AG09319 (cell line): Measurements from ENCODE around the gene ODF2.
"Not testable (repeated sequence)": the region's sequence is repeated elsewhere in the genome, so short reads cannot be mapped to it uniquely, and the experiment has no call there.

Experiments
- DNase-seq: peaks from one replicate; pipeline ENCODE4 v3.0.0-alpha.2; 2010; ENCODE audit warnings: low read depth; ENCODE audit errors: extremely low read depth
- CTCF ChIP-seq: IDR thresholded peaks from 2 replicates; pipeline ENCODE4 v1.5.1; 2011; ENCODE audit warnings: low read depth, mild to moderate bottlenecking, inconsistent platforms, low read length, moderate library complexity

Gene ODF2

DNA sequence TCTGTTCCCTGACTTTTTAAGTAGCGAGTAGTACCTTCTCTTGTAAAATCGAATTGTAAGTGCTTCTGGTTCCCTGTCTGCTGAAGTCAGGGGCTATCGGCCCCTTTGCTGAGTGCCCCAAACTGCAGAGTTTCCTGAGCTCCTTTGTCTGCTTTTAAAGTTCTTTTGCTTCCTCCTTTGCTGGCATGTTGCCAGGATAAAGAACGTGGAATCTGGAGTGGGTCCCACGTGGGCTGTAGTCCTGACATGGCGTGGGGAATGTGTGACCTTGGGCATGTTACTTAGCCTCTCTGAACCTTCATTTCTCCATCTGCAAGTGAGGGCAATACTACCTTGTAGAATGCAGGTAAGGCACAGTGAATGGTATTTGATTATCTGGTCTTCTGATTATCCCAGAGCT lies 13.7 kb upstream of the ODF2 start:
- no peak for TF ChIP-seq CTCF
- DNase-seq = no peak

DNA sequence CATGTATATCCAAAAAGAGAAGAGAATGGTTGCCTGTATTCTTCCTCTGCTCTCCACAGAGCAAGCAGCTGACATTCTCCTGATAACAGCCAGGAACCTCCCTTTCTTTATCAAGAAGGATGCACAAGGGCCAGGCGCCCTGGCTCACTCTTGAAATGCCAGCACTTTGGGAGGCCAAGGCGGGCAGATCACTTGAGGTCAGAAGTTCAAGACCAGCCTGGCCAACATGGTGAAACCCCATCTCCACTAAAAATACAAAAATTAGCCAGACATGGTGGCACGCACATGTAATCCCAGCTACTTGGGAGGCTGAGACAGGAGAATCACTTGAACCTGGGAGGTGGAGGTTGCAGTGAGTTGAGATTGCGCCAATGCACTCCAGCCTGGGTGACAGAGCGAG lies 9.3 kb upstream of the ODF2 start:
- not testable (repeated sequence) for DNase-seq

DNA sequence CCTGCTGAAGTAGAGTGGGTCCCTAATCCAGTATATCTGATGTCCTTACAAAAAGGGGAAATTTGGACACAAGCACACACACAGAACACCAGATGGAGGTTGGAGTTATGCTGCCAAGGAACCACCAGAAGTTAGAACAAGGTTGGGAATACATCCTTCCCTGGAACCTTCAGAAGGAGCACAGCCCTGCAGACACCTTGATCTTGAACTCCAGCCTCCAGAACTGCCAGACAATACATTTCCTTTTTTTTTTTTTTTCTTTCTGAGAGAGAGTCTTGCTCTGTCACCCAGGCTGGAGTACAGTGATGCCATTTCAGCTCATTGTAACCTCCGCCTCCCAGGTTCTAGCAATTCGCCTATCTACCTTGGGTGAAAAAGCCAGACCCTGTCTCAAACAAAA lies 7.1 kb upstream of the ODF2 start:
- TF ChIP-seq CTCF = no peak

GRCh38 chr9:128454991-128455390 lies 815 bp upstream of the ODF2 start:
- DNase-seq = no peak
- TF ChIP-seq CTCF = no peak

More for the DNA sequence above, 7.1 kb upstream of the ODF2 start:
- DNase-seq = no peak

DNA sequence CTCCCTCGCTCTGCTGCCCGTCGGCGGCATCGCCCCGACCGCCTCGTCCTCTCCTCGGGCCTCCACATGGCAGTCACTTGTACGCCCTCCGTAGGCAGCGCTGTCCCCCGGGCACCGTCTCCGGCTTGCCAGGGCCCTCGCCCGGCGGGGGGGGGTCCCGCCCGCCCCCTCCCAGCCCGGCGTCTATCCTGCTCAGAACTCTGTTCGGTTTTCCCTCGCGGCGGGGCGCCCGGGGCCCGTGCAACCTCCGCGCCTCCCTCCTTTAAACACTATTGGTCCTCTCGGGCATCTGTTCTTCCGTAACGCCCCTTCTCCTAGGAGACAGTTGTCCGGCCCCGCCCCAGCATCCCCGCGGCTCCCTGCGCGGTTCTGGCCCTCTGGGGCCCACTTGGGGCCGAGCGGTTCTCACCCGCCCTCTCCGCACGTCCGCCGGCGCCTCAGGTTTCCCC lies 831 bp downstream of the ODF2 start:
- peak; percentile 30 for DNase-seq
- no peak for TF ChIP-seq CTCF

DNA sequence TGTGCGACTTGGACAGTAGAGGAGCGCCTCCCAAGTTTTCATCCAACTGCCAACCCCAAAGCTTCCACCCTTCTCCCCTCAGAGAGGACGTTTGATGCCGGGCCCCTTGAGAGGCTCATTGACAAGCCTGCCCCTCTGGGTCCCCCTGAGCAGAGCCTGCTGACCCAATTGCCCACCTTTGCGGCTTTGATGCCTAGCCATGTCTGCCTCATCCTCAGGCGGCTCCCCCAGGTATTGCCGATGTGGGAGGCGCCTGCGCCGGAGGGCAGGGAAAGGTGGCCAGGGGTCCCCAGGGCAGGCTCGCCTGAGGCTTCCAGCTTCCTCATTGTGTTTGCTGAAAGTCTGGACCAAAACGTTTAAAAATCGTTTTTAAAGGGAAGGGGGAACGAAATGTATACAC lies 1.4 kb downstream of the ODF2 start:
- no peak for TF ChIP-seq CTCF

GRCh38 chr9:128459011-128459410 lies 3.2 kb downstream of the ODF2 start:
- no peak for TF ChIP-seq CTCF
- no peak for DNase-seq

More for the DNA sequence above, 1.4 kb downstream of the ODF2 start:
- no peak for DNase-seq

- DNase-seq = no peak
- TF ChIP-seq CTCF = no peak
Observed at GRCh38 chr9:128469070-128469469, 13.3 kb downstream of the ODF2 start.
